ENCODE data around the gene ZFP36L1. TPM values are rescaled to one million over a fixed set of nuclear protein-coding genes. Genes with fewer than 3 reads are reported as not detected.

Gene ZFP36L1
- total RNA-seq, 2 experiments from 2014 or later: 254 to 258 TPM

- POLR2A ChIA-PET: interaction anchor here (1.0 kb wide), 1 partner anchor 26 kb away, joined by 3 read pairs; no protein-coding TSS in a partner anchor
Measured at GRCh38 chr14:68755016-68755353, 37.9 kb downstream of the ZFP36L1 start.

GRCh38 chr14:68753690-68754089 is 39.2 kb downstream of the ZFP36L1 start:
- Histone ChIP-seq H3K4me1 (ENCODE audit: insufficient read depth, low read length) (peaks cover 18% of the 10 kb centered on the region), H3K27me3 (ENCODE audit: control insufficient read depth in 1 of 2, insufficient read depth in 2 of 2, low read length in 2 of 2) (no peaks in the 10 kb centered on the region), H3K9me3 (ENCODE audit: control insufficient read depth in 1 of 2, insufficient read depth in 1 of 2, low read length in 2 of 2) (no peaks in the 10 kb centered on the region), H3K36me3 (ENCODE audit: insufficient read depth, low read length) (no peaks in the 10 kb centered on the region), H3K4me3 (ENCODE audit: low read length) (no peak overlapping the region), H3K27ac (ENCODE audit: low read depth in 1 of 2, low read length in 2 of 2) (no peak overlapping the region)
- no peaks in the 10 kb centered on the region for H3K9me3 Mint-ChIP-seq
- H3K27me3 Mint-ChIP-seq: no peaks in the 10 kb centered on the region
- DNase-seq (no peak), ATAC-seq (ENCODE audit: poor library complexity) (no peak)
- ChIA-PET POLR2A (no interaction called here), CTCF (no interaction called here)
- H3K27ac Mint-ChIP-seq: no peak overlapping the region
- H3K4me1 Mint-ChIP-seq (ENCODE audit: low read depth): peaks cover 28% of the 10 kb centered on the region
- H3K36me3 Mint-ChIP-seq (ENCODE audit: low read depth): no peaks in the 10 kb centered on the region
- no peak overlapping the region for H3K4me3 Mint-ChIP-seq
- intact Hi-C loops (cut with DNase I, micrococcal nuclease): no loop called here
- TF ChIP-seq CTCF (IDR thresholded peaks at IDR 0.05): no peak

More at GRCh38 chr14:68755016-68755353, 37.9 kb downstream of the ZFP36L1 start:
- Histone ChIP-seq H3K4me1 (ENCODE audit: insufficient read depth, low read length) (peaks cover 18% of the 10 kb centered on the region), H3K4me3 (ENCODE audit: low read length) (no peak overlapping the region), H3K36me3 (ENCODE audit: insufficient read depth, low read length) (no peaks in the 10 kb centered on the region), H3K27ac (ENCODE audit: low read depth in 1 of 2, low read length in 2 of 2) (no peak overlapping the region), H3K9me3 (ENCODE audit: control insufficient read depth in 1 of 2, insufficient read depth in 1 of 2, low read length in 2 of 2) (no peaks in the 10 kb centered on the region), H3K27me3 (ENCODE audit: control insufficient read depth in 1 of 2, insufficient read depth in 2 of 2, low read length in 2 of 2) (no peaks in the 10 kb centered on the region)
- intact Hi-C loops (cut with DNase I, micrococcal nuclease): no loop called here
- H3K9me3 Mint-ChIP-seq: no peaks in the 10 kb centered on the region
- H3K27me3 Mint-ChIP-seq: no peaks in the 10 kb centered on the region
- no peaks in the 10 kb centered on the region for H3K36me3 Mint-ChIP-seq (ENCODE audit: low read depth)
- TF ChIP-seq CTCF (IDR thresholded peaks at IDR 0.05): no peak
- no peak for DNase-seq
- ATAC-seq (ENCODE audit: poor library complexity): no peak
- H3K27ac Mint-ChIP-seq: no peak overlapping the region
- H3K4me1 Mint-ChIP-seq (ENCODE audit: low read depth): peaks cover 32% of the 10 kb centered on the region
- H3K4me3 Mint-ChIP-seq: no peak overlapping the region
- CTCF ChIA-PET: interaction anchor here (0.7 kb wide), 1 partner anchor 33 kb away, joined by 3 read pairs; no protein-coding TSS in a partner anchor

- Mint-ChIP-seq H3K4me1 (ENCODE audit: low read depth) (peaks cover 19% of the 10 kb centered on the region), H3K36me3 (ENCODE audit: low read depth) (no peaks in the 10 kb centered on the region), H3K4me3 (no peak overlapping the region), H3K27me3 (no peaks in the 10 kb centered on the region), H3K9me3 (no peaks in the 10 kb centered on the region), H3K27ac (no peak overlapping the region)
- H3K4me1 ChIP-seq (ENCODE audit: insufficient read depth, low read length): peaks cover 7% of the 10 kb centered on the region
- no peak overlapping the region for H3K4me3 ChIP-seq (ENCODE audit: low read length)
- TF ChIP-seq CTCF (IDR thresholded peaks at IDR 0.05): no peak
- CTCF ChIA-PET: interaction anchor here (0.6 kb wide), 1 partner anchor 294 kb away, joined by 3 read pairs; no protein-coding TSS in a partner anchor
- no peaks in the 10 kb centered on the region for H3K36me3 ChIP-seq (ENCODE audit: insufficient read depth, low read length)
- H3K27me3 ChIP-seq (ENCODE audit: control insufficient read depth in 1 of 2, insufficient read depth in 2 of 2, low read length in 2 of 2): no peaks in the 10 kb centered on the region
- H3K9me3 ChIP-seq (ENCODE audit: control insufficient read depth in 1 of 2, insufficient read depth in 1 of 2, low read length in 2 of 2): no peaks in the 10 kb centered on the region
- no peak for DNase-seq
- POLR2A ChIA-PET: no interaction called here
- intact Hi-C loops (cut with DNase I, micrococcal nuclease): no loop called here
- no peak overlapping the region for H3K27ac ChIP-seq (ENCODE audit: low read depth in 1 of 2, low read length in 2 of 2)
- ATAC-seq (ENCODE audit: poor library complexity): no peak
Measured at GRCh38 chr14:68752271-68753006, 40.4 kb downstream of the ZFP36L1 start.
